ENCODE measurements around the gene PIP5K1B.

PIP5K1B gene

DNA sequence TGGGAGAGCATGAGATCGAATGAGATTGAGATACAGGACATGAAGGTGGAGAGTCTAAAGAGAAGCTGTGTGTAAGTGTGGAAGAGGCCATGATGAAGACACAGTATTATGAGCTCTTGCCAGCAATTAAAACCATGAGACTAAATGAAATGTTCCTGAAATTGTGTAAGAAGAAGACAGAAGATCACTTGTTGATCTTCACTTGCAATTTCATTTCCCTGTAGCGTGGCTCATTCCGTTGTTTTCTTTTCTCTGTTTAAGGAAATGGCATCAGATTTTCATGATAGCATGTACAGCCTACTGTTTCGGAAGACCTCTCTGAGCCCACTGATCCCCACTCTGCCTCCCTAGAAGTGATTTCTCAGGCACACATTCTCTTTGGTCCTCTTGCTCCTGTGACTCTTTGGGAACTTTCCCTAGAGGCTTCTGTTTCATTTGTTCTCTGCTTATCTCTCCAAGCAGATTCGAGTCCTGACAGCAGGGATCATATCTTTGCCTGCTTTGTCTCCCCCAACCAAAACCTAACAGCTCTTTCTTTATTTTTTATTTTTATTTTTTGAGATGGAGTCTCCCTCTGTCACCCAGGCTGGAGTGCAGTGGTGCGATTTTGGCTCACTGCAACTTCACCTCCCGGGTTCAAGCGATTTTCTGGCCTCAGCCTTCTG is 16.8 kb downstream of the PIP5K1B start:
- no peak overlapping the region for H3K4me3 ChIP-seq (ENCODE audit: low read length, poor library complexity, severe bottlenecking)
- H3K36me3 ChIP-seq (ENCODE audit: insufficient read depth, low read length) = no peaks in the 10 kb centered on the region
- H3K9me3 ChIP-seq (ENCODE audit: insufficient read depth, low read depth, low read length) = 0 out of 2 replicates have a peak, but pooled peaks cover 2% of the 10 kb centered on the region
- H3K27me3 ChIP-seq (ENCODE audit: insufficient read depth, low read length, poor library complexity, severe bottlenecking) = no peaks in the 10 kb centered on the region
- 0 out of 2 replicates have a peak, but pooled peaks cover 2% of the 10 kb centered on the region for H3F3A ChIP-seq (ENCODE audit: low read depth)
- no peaks in the 10 kb centered on the region for H3K4me1 ChIP-seq (ENCODE audit: insufficient read depth, low read length, poor library complexity, severe bottlenecking)
- H4K20me1 ChIP-seq (ENCODE audit: insufficient read depth, low read length, poor library complexity, severe bottlenecking) = no peaks in the 10 kb centered on the region
- H2AFZ ChIP-seq (ENCODE audit: low read length) = no peak overlapping the region
- H3K79me2 ChIP-seq (ENCODE audit: insufficient read depth, low read length) = no peaks in the 10 kb centered on the region
- no peak overlapping the region for H3K4me2 ChIP-seq (ENCODE audit: low read depth, low read length, poor library complexity, severe bottlenecking)
- H3K9me2 ChIP-seq (replicated peaks; ENCODE audit: low read depth, low read length) = no peaks in the 10 kb centered on the region
- TF ChIP-seq, protein P1, sequence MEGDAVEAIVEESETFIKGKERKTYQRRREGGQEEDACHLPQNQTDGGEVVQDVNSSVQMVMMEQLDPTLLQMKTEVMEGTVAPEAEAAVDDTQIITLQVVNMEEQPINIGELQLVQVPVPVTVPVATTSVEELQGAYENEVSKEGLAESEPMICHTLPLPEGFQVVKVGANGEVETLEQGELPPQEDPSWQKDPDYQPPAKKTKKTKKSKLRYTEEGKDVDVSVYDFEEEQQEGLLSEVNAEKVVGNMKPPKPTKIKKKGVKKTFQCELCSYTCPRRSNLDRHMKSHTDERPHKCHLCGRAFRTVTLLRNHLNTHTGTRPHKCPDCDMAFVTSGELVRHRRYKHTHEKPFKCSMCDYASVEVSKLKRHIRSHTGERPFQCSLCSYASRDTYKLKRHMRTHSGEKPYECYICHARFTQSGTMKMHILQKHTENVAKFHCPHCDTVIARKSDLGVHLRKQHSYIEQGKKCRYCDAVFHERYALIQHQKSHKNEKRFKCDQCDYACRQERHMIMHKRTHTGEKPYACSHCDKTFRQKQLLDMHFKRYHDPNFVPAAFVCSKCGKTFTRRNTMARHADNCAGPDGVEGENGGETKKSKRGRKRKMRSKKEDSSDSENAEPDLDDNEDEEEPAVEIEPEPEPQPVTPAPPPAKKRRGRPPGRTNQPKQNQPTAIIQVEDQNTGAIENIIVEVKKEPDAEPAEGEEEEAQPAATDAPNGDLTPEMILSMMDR (conservative IDR thresholded peaks at IDR 0.05; ENCODE audit: low read length) = no peak
- TF ChIP-seq EZH2phosphoT487 (IDR thresholded peaks at IDR 0.05; ENCODE audit: borderline replicate concordance) = no peak
- no peak overlapping the region for H3K9ac ChIP-seq (ENCODE audit: low read depth, low read length, poor library complexity, severe bottlenecking)

DNA sequence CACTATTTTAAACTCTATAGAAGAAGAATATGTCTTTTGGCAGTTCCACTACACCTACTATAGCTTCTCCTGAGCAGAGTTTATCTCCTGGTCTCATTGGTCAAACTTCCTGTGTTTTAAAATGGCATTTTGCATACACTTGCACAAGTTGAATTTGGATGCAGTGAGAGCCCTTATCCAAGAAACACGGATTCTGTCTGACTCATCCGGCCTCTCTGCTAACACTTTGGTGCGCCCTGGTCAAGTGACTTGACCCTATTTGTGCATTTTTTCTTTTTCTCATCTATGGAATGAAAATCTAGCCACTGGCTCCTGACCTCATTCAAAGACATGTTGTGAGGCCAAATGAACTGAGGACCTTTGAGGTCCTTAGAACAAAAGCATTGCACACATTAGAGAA is 20.0 kb downstream of the PIP5K1B start:
- Histone ChIP-seq H3K9ac (ENCODE audit: low read depth, low read length, poor library complexity, severe bottlenecking) (no peak overlapping the region), H3K4me2 (ENCODE audit: low read depth, low read length, poor library complexity, severe bottlenecking) (no peak overlapping the region), H3K79me2 (ENCODE audit: insufficient read depth, low read length) (no peaks in the 10 kb centered on the region), H4K20me1 (ENCODE audit: insufficient read depth, low read length, poor library complexity, severe bottlenecking) (no peaks in the 10 kb centered on the region), H3K36me3 (ENCODE audit: insufficient read depth, low read length) (no peaks in the 10 kb centered on the region), H2AFZ (ENCODE audit: low read length) (no peak overlapping the region), H3K4me1 (ENCODE audit: insufficient read depth, low read length, poor library complexity, severe bottlenecking) (no peaks in the 10 kb centered on the region), H3K4me3 (ENCODE audit: low read length, poor library complexity, severe bottlenecking) (no peak overlapping the region), H3K9me3 (ENCODE audit: insufficient read depth, low read depth, low read length) (0 out of 2 replicates have a peak, but pooled peaks cover 2% of the 10 kb centered on the region), H3K27me3 (ENCODE audit: insufficient read depth, low read length, poor library complexity, severe bottlenecking) (no peaks in the 10 kb centered on the region), H3K9me2 (replicated peaks; ENCODE audit: low read depth, low read length) (no peaks in the 10 kb centered on the region), H3F3A (ENCODE audit: low read depth) (no peaks in the 10 kb centered on the region)
- TF ChIP-seq EZH2phosphoT487 (IDR thresholded peaks at IDR 0.05; ENCODE audit: borderline replicate concordance) = no peak
- TF ChIP-seq, protein P1 (conservative IDR thresholded peaks at IDR 0.05; ENCODE audit: low read length) = no peak

DNA sequence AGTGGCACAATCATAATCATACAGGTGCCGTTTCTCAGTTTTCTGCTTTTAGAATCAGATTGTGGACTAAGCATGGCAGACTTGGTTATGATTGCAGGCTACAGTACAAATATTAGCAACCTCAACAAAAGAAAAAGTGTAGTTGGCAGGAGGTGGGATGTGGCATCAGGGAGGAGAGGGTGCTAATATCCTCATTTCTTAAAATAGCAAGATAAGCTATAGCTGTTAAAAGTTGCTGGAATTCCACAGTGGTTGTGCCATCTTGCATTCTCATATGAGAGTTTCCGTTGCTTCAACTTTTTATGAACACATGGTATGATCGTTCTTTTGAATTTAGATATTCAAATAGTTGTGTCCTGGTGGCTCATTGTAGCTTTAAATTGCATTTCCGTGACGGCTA is 21.4 kb downstream of the PIP5K1B start:
- Histone ChIP-seq H3K4me2 (ENCODE audit: low read depth, low read length, poor library complexity, severe bottlenecking) (no peak overlapping the region), H3K4me3 (ENCODE audit: low read length, poor library complexity, severe bottlenecking) (no peak overlapping the region), H3K27me3 (ENCODE audit: insufficient read depth, low read length, poor library complexity, severe bottlenecking) (no peaks in the 10 kb centered on the region), H3K79me2 (ENCODE audit: insufficient read depth, low read length) (no peaks in the 10 kb centered on the region), H3F3A (ENCODE audit: low read depth) (no peaks in the 10 kb centered on the region), H2AFZ (ENCODE audit: low read length) (no peak overlapping the region), H3K9me2 (replicated peaks; ENCODE audit: low read depth, low read length) (no peaks in the 10 kb centered on the region), H3K9me3 (ENCODE audit: insufficient read depth, low read depth, low read length) (0 out of 2 replicates have a peak, but pooled peaks cover 2% of the 10 kb centered on the region), H3K36me3 (ENCODE audit: insufficient read depth, low read length) (no peaks in the 10 kb centered on the region), H3K9ac (ENCODE audit: low read depth, low read length, poor library complexity, severe bottlenecking) (no peak overlapping the region), H3K4me1 (ENCODE audit: insufficient read depth, low read length, poor library complexity, severe bottlenecking) (no peaks in the 10 kb centered on the region), H4K20me1 (ENCODE audit: insufficient read depth, low read length, poor library complexity, severe bottlenecking) (no peaks in the 10 kb centered on the region)
- TF ChIP-seq, protein P1 (conservative IDR thresholded peaks at IDR 0.05; ENCODE audit: low read length) = no peak
- TF ChIP-seq EZH2phosphoT487 (IDR thresholded peaks at IDR 0.05; ENCODE audit: borderline replicate concordance) = no peak

Measured in Loucy (cell line).